ENCODE results near the gene TRMT61A.

The TRMT61A gene

DNA sequence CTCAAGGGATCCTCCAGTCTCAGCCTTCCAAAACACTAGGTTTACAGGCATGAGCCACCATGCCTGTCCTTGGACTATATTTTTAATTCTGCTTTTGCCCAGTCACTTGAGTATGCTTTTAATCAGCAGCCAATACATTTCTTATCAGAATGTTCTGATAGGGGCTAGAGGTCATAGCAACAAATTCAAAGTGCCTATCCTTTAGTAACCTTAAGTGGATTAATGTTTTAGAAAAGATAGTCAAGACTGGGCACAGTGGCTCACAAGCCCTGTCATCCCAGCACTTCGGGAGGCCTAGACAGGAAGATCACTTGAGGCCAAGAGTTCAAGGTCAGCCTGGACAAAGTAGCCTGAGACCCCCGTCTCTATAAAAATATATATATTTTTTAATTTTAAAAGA lies 43.5 kb upstream of the TRMT61A start:
- Histone ChIP-seq H3K27ac (ENCODE audit: low read depth, low read length) (no peak overlapping the region), H3K9ac (ENCODE audit: low read length) (no peak overlapping the region), H3K4me2 (ENCODE audit: low read depth, low read length, poor library complexity, severe bottlenecking) (no peak overlapping the region), H3K36me3 (ENCODE audit: low read length) (peaks cover 2% of the 10 kb centered on the region; the same call in 1 of the 2 replicates), H3K9me3 (ENCODE audit: insufficient read depth, low read length) (no peaks in the 10 kb centered on the region), H4K20me1 (ENCODE audit: low read depth, low read length) (no peaks in the 10 kb centered on the region), H3F3A (ENCODE audit: insufficient read depth) (no peaks in the 10 kb centered on the region), H3K27me3 (ENCODE audit: low read length) (no peaks in the 10 kb centered on the region), H3K9me2 (replicated peaks; ENCODE audit: insufficient read depth, low read length) (no peaks in the 10 kb centered on the region), H2AFZ (ENCODE audit: low read depth, low read length, severe bottlenecking) (no peak overlapping the region), H3K4me3 (ENCODE audit: insufficient read depth, low read length, poor library complexity, severe bottlenecking) (no peak overlapping the region), H3K79me2 (ENCODE audit: insufficient read depth, low read length) (no peaks in the 10 kb centered on the region)
- TF ChIP-seq EZH2phosphoT487 (conservative IDR thresholded peaks at IDR 0.05; ENCODE audit: low read length): no peak
- TF ChIP-seq, protein P1, sequence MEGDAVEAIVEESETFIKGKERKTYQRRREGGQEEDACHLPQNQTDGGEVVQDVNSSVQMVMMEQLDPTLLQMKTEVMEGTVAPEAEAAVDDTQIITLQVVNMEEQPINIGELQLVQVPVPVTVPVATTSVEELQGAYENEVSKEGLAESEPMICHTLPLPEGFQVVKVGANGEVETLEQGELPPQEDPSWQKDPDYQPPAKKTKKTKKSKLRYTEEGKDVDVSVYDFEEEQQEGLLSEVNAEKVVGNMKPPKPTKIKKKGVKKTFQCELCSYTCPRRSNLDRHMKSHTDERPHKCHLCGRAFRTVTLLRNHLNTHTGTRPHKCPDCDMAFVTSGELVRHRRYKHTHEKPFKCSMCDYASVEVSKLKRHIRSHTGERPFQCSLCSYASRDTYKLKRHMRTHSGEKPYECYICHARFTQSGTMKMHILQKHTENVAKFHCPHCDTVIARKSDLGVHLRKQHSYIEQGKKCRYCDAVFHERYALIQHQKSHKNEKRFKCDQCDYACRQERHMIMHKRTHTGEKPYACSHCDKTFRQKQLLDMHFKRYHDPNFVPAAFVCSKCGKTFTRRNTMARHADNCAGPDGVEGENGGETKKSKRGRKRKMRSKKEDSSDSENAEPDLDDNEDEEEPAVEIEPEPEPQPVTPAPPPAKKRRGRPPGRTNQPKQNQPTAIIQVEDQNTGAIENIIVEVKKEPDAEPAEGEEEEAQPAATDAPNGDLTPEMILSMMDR (IDR thresholded peaks at IDR 0.05; ENCODE audit: insufficient read depth, low read length, poor library complexity, severe bottlenecking): no peak

DNA sequence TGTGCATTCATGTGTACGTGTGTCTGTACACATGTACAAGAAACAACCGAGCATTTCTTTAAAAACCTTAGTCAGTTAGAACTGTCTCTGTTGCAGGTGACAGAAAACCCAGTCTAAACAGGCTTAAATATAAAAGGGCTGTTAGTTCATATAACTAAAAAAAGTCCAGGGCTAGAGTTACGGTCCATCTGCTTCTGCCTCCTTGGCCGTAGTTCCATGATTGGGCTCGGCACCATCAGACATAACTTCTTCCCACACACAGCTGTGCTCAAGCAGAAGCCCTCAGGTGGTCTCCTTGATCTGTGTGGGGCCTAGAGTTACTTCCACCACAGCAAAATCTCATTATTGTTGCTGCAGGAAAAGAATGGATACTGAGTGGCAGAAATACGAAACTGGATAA lies 40.9 kb upstream of the TRMT61A start:
- Histone ChIP-seq H3K4me2 (ENCODE audit: low read depth, low read length, poor library complexity, severe bottlenecking) (no peak overlapping the region), H3K9me2 (replicated peaks; ENCODE audit: insufficient read depth, low read length) (no peaks in the 10 kb centered on the region), H3K27me3 (ENCODE audit: low read length) (no peaks in the 10 kb centered on the region), H2AFZ (ENCODE audit: low read depth, low read length, severe bottlenecking) (no peak overlapping the region), H3K27ac (ENCODE audit: low read depth, low read length) (no peak overlapping the region), H3K9me3 (ENCODE audit: insufficient read depth, low read length) (no peaks in the 10 kb centered on the region), H3K4me3 (ENCODE audit: insufficient read depth, low read length, poor library complexity, severe bottlenecking) (no peak overlapping the region), H4K20me1 (ENCODE audit: low read depth, low read length) (no peaks in the 10 kb centered on the region), H3F3A (ENCODE audit: insufficient read depth) (no peaks in the 10 kb centered on the region), H3K36me3 (ENCODE audit: low read length) (peaks cover 10% of the 10 kb centered on the region; the same call in 1 of the 2 replicates), H3K79me2 (ENCODE audit: insufficient read depth, low read length) (no peaks in the 10 kb centered on the region), H3K9ac (ENCODE audit: low read length) (no peak overlapping the region)
- TF ChIP-seq, protein P1 (IDR thresholded peaks at IDR 0.05; ENCODE audit: insufficient read depth, low read length, poor library complexity, severe bottlenecking): no peak
- no peak for TF ChIP-seq EZH2phosphoT487 (conservative IDR thresholded peaks at IDR 0.05; ENCODE audit: low read length)

DNA sequence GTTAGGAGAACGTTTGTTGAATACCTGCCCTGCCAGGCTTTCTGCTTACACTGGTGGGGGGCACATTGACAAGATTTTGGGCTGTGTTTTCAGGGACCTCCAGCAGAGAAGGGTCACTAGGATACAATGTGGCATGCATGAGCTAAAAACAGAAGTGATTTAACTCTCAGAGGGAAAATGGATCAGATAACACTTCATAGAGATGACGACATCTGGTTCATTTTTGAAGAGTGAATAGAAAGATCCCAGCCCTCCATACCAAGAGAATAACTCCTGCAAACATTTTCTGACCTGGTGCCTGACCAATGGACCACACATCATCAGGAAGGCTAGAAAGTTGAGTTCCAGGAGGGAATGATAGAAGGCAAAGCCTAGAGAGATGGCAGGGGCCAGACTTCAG lies 40.0 kb upstream of the TRMT61A start:
- H3K9me2 ChIP-seq (replicated peaks; ENCODE audit: insufficient read depth, low read length): no peaks in the 10 kb centered on the region
- TF ChIP-seq, protein P1 (IDR thresholded peaks at IDR 0.05; ENCODE audit: insufficient read depth, low read length, poor library complexity, severe bottlenecking): no peak
- TF ChIP-seq EZH2phosphoT487 (conservative IDR thresholded peaks at IDR 0.05; ENCODE audit: low read length): no peak
- H3K9ac ChIP-seq (ENCODE audit: low read length): no peak overlapping the region
- no peaks in the 10 kb centered on the region for H3K9me3 ChIP-seq (ENCODE audit: insufficient read depth, low read length)
- H3K79me2 ChIP-seq (ENCODE audit: insufficient read depth, low read length): no peaks in the 10 kb centered on the region
- no peak overlapping the region for H3K4me3 ChIP-seq (ENCODE audit: insufficient read depth, low read length, poor library complexity, severe bottlenecking)
- no peak overlapping the region for H3K27ac ChIP-seq (ENCODE audit: low read depth, low read length)
- H2AFZ ChIP-seq (ENCODE audit: low read depth, low read length, severe bottlenecking): no peak overlapping the region
- H3K4me2 ChIP-seq (ENCODE audit: low read depth, low read length, poor library complexity, severe bottlenecking): no peak overlapping the region
- H3F3A ChIP-seq (ENCODE audit: insufficient read depth): no peaks in the 10 kb centered on the region
- no peaks in the 10 kb centered on the region for H3K27me3 ChIP-seq (ENCODE audit: low read length)
- peaks cover 8% of the 10 kb centered on the region; the same call in 1 of the 2 replicates for H3K36me3 ChIP-seq (ENCODE audit: low read length)
- H4K20me1 ChIP-seq (ENCODE audit: low read depth, low read length): no peaks in the 10 kb centered on the region

Data from SU-DHL-6 (cell line).